ENCODE measurements around the gene UBR3. TPM values are rescaled to one million over a fixed set of nuclear protein-coding genes. Genes with fewer than 3 reads are reported as not detected.
"Not testable (repeated sequence)": the region's sequence is repeated elsewhere in the genome, so short reads cannot be mapped to it uniquely, and the experiment has no call there.

UBR3 gene
- total RNA-seq, 1 donor from 2014 or later: 23.4 TPM

GRCh38 chr2:169925968-169926367 is 98.7 kb downstream of the UBR3 start:
- no peak for TF ChIP-seq CTCF (IDR thresholded peaks at IDR 0.05; ENCODE audit: unreplicated experiment)
- no peak for DNase-seq (ENCODE audit: low spot score)
- Mint-ChIP-seq H3K9me3 (ENCODE audit: unreplicated experiment) (no peaks in the 10 kb centered on the region), H3K27me3 (ENCODE audit: unreplicated experiment) (no peaks in the 10 kb centered on the region), H3K4me3 (ENCODE audit: unreplicated experiment) (no peak overlapping the region), H3K4me1 (ENCODE audit: unreplicated experiment) (no peaks in the 10 kb centered on the region), H3K36me3 (ENCODE audit: low read depth, unreplicated experiment) (peaks cover 6% of the 10 kb centered on the region), H3K27ac (ENCODE audit: unreplicated experiment) (no peak overlapping the region)

GRCh38 chr2:169928463-169928864 is 101.2 kb downstream of the UBR3 start:
- no peak overlapping the region for H3K27ac Mint-ChIP-seq (ENCODE audit: unreplicated experiment)
- TF ChIP-seq CTCF (IDR thresholded peaks at IDR 0.05; ENCODE audit: unreplicated experiment): peak; percentile 96
- H3K9me3 Mint-ChIP-seq (ENCODE audit: unreplicated experiment): no peaks in the 10 kb centered on the region
- H3K4me3 Mint-ChIP-seq (ENCODE audit: unreplicated experiment): no peak overlapping the region
- H3K27me3 Mint-ChIP-seq (ENCODE audit: unreplicated experiment): no peaks in the 10 kb centered on the region
- H3K4me1 Mint-ChIP-seq (ENCODE audit: unreplicated experiment): no peaks in the 10 kb centered on the region
- no peak for DNase-seq (ENCODE audit: low spot score)
- peaks cover 6% of the 10 kb centered on the region for H3K36me3 Mint-ChIP-seq (ENCODE audit: low read depth, unreplicated experiment)

- peak; percentile 86 for TF ChIP-seq CTCF (IDR thresholded peaks at IDR 0.05; ENCODE audit: unreplicated experiment)
- H3K4me1 Mint-ChIP-seq (ENCODE audit: unreplicated experiment): no peaks in the 10 kb centered on the region
- H3K27ac Mint-ChIP-seq (ENCODE audit: unreplicated experiment): no peak overlapping the region
- no peaks in the 10 kb centered on the region for H3K27me3 Mint-ChIP-seq (ENCODE audit: unreplicated experiment)
- DNase-seq (ENCODE audit: low spot score): no peak
- H3K36me3 Mint-ChIP-seq (ENCODE audit: low read depth, unreplicated experiment): peaks cover 7% of the 10 kb centered on the region
- H3K9me3 Mint-ChIP-seq (ENCODE audit: unreplicated experiment): no peaks in the 10 kb centered on the region
- H3K4me3 Mint-ChIP-seq (ENCODE audit: unreplicated experiment): no peak overlapping the region
Measured at GRCh38 chr2:169933124-169933711, 106.0 kb downstream of the UBR3 start.

- H3K9me3 Mint-ChIP-seq (ENCODE audit: unreplicated experiment); DNase-seq (ENCODE audit: low spot score); H3K4me3 Mint-ChIP-seq (ENCODE audit: unreplicated experiment); H3K4me1 Mint-ChIP-seq (ENCODE audit: unreplicated experiment); H3K27me3 Mint-ChIP-seq (ENCODE audit: unreplicated experiment); H3K27ac Mint-ChIP-seq (ENCODE audit: unreplicated experiment); H3K36me3 Mint-ChIP-seq (ENCODE audit: low read depth, unreplicated experiment): not testable (repeated sequence)
Measured at GRCh38 chr2:169936652-169937051, 109.4 kb downstream of the UBR3 start.

- no peaks in the 10 kb centered on the region for H3K4me1 Mint-ChIP-seq (ENCODE audit: unreplicated experiment)
Measured at GRCh38 chr2:169945515-169945914, 118.3 kb downstream of the UBR3 start.

More at GRCh38 chr2:169945515-169945914, 118.3 kb downstream of the UBR3 start:
- H3K36me3 Mint-ChIP-seq (ENCODE audit: low read depth, unreplicated experiment): no peaks in the 10 kb centered on the region
- no peak overlapping the region for H3K4me3 Mint-ChIP-seq (ENCODE audit: unreplicated experiment)
- H3K27ac Mint-ChIP-seq (ENCODE audit: unreplicated experiment): no peak overlapping the region
- H3K9me3 Mint-ChIP-seq (ENCODE audit: unreplicated experiment): no peaks in the 10 kb centered on the region
- H3K27me3 Mint-ChIP-seq (ENCODE audit: unreplicated experiment): no peaks in the 10 kb centered on the region
- no peak for TF ChIP-seq CTCF (IDR thresholded peaks at IDR 0.05; ENCODE audit: unreplicated experiment)
- DNase-seq (ENCODE audit: low spot score): no peak

Data from endothelial cell (in vitro differentiated cells).